BLaER1 treated with 17β-estradiol and CSF1 and Interleukin-3, amounts not matched to agents 10 nM and 100 nM (cell line): ENCODE data around the gene PTPRN2.

Source experiments
- H3K27ac ChIP-seq, 11 experiments: shearing (Covaris generic); formaldehyde crosslinking; 2 replicates each; pipeline ENCODE4 v1.8.1; 2022
- H3K27me3 ChIP-seq, 11 experiments: shearing (Covaris generic); formaldehyde crosslinking; 2 replicates each; pipeline ENCODE4 v1.8.1; 2022
- H3K36me3 ChIP-seq, 11 experiments: shearing (Covaris generic); formaldehyde crosslinking; 2 replicates each; pipeline ENCODE4 v1.8.1; 2022
- H3K4me1 ChIP-seq, 10 experiments: shearing (Covaris generic); formaldehyde crosslinking; 2 replicates each; pipeline ENCODE4 v1.8.1; 2022
- H3K4me2 ChIP-seq, 11 experiments: shearing (Covaris generic); formaldehyde crosslinking; 2 replicates each; pipeline ENCODE4 v1.8.1; 2022
- H3K4me3 ChIP-seq, 10 experiments: shearing (Covaris generic); formaldehyde crosslinking; 2 replicates each; pipeline ENCODE4 v1.8.1; 2022
- H3K9ac ChIP-seq, 11 experiments: shearing (Covaris generic); formaldehyde crosslinking; 2 replicates each; pipeline ENCODE4 v1.8.1; 2022
- H3K9me3 ChIP-seq, 11 experiments: shearing (Covaris generic); formaldehyde crosslinking; replicated peaks in 1 of 11; 2 replicates each; pipeline ENCODE4 v1.8.1; 2022
- H4K20me1 ChIP-seq, 11 experiments: shearing (Covaris generic); formaldehyde crosslinking; 2 replicates each; pipeline ENCODE4 v1.8.1; 2022
- Cebpa-rat ChIP-seq, 11 experiments: shearing (Covaris generic); IDR thresholded peaks; 2 replicates each; pipeline ENCODE4 v1.8.1; 2022

PTPRN2 gene

GRCh38 chr7:157757776-157758467 lies 829.7 kb downstream of the PTPRN2 start:
- no peak overlapping the region for H3K4me2 ChIP-seq
- no peak for TF ChIP-seq Cebpa-rat (IDR thresholded peaks at IDR 0.05)
- peaks cover 0 to 4% (median 3%) of the 10 kb centered on the region in 11 experiments; a peak in 9 of 22 replicates for H3K9me3 ChIP-seq
- no peaks in the 10 kb centered on the region for H3K27me3 ChIP-seq
- no peak overlapping the region for H3K27ac ChIP-seq
- peaks cover 0 to 11% (median 9%) of the 10 kb centered on the region in 10 experiments; a peak in 16 of 20 replicates for H3K4me1 ChIP-seq
- H3K9ac ChIP-seq: no peak overlapping the region
- 0 out of 22 replicates have a peak, but pooled peaks cover 0 to 11% (median 0%) of the 10 kb centered on the region in 11 experiments for H4K20me1 ChIP-seq
- no peaks in the 10 kb centered on the region for H3K36me3 ChIP-seq
- no peak overlapping the region for H3K4me3 ChIP-seq

DNA sequence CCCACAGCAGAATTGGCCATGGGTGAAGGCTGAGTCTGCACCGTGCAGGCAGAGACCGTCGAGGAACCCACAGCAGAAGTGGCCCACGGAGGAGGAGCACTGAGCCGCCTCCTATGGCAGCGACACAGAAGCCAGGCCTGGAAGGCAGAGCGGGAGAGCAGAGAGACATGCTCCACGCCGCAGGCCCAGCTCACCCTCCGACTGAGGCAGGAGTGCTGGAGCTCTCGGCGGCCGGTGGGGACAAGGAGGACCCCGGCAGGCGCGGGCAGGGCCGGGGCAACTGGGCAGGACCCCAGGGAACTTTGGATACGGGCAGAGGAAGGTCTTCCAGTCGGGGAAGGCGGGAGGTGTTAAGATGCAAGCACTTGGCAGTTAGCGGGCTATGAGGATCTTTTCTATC lies 830.4 kb downstream of the PTPRN2 start:
- Histone ChIP-seq H3K4me3 (no peak overlapping the region), H3K36me3 (no peaks in the 10 kb centered on the region), H3K27me3 (no peaks in the 10 kb centered on the region), H3K27ac (no peak overlapping the region), H3K9me3 (no peaks in the 10 kb centered on the region), H3K4me2 (no peak overlapping the region), H3K4me1 (peaks cover 0 to 11% (median 9%) of the 10 kb centered on the region in 10 experiments; a peak in 16 of 20 replicates), H3K9ac (no peak overlapping the region), H4K20me1 (peaks cover 0 to 11% (median 0%) of the 10 kb centered on the region in 11 experiments; a peak in 1 of 22 replicates)
- no peak for TF ChIP-seq Cebpa-rat (IDR thresholded peaks at IDR 0.05)

DNA sequence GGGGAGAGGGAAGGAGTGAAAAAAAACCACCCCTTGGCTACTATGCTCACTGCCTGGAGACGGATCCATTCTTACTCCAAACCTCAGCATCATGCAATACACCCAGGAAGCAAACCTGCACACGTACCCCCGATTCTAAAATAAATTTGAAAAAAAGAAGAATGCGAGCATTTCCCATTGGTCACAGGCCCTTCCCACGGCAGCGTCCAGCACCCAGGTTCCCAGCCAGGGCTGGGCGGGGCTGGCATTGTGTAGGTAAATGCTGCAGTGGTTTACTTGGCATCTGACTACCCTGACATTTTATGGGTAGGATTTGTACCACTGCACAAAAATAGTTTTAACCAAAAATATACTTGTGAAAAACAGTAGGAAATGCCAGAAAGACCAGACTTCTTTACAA lies 831.9 kb downstream of the PTPRN2 start:
- TF ChIP-seq Cebpa-rat (IDR thresholded peaks at IDR 0.05): no peak
- no peaks in the 10 kb centered on the region for H3K9me3 ChIP-seq
- H3K27me3 ChIP-seq: no peaks in the 10 kb centered on the region
- H3K4me2 ChIP-seq: no peak overlapping the region
- H3K9ac ChIP-seq: no peak overlapping the region
- H4K20me1 ChIP-seq: peaks cover 0 to 11% (median 0%) of the 10 kb centered on the region in 11 experiments; a peak in 1 of 22 replicates
- H3K27ac ChIP-seq: no peak overlapping the region
- no peaks in the 10 kb centered on the region for H3K36me3 ChIP-seq
- no peak overlapping the region for H3K4me3 ChIP-seq
- H3K4me1 ChIP-seq: peaks cover 0 to 12% (median 9%) of the 10 kb centered on the region in 10 experiments; a peak in 16 of 20 replicates

- peaks cover 0 to 14% (median 9%) of the 10 kb centered on the region in 10 experiments; a peak in 11 of 20 replicates for H3K4me1 ChIP-seq
- no peaks in the 10 kb centered on the region for H3K9me3 ChIP-seq
- no peaks in the 10 kb centered on the region for H3K36me3 ChIP-seq
- H3K4me3 ChIP-seq: no peak overlapping the region
- no peaks in the 10 kb centered on the region for H3K27me3 ChIP-seq
- no peak overlapping the region for H3K4me2 ChIP-seq
- H3K9ac ChIP-seq: no peak overlapping the region
- peaks cover 0 to 11% (median 0%) of the 10 kb centered on the region in 11 experiments; a peak in 1 of 22 replicates for H4K20me1 ChIP-seq
- no peak for TF ChIP-seq Cebpa-rat (IDR thresholded peaks at IDR 0.05)
- H3K27ac ChIP-seq: no peak overlapping the region
Observed at GRCh38 chr7:157754416-157754790, 833.2 kb downstream of the PTPRN2 start.

- H3K27me3 ChIP-seq: no peaks in the 10 kb centered on the region
- H3K4me3 ChIP-seq: no peak overlapping the region
- H3K9me3 ChIP-seq: no peaks in the 10 kb centered on the region
- peaks cover 0 to 11% (median 0%) of the 10 kb centered on the region in 11 experiments; a peak in 1 of 22 replicates for H4K20me1 ChIP-seq
- H3K36me3 ChIP-seq: no peaks in the 10 kb centered on the region
- no peak overlapping the region for H3K4me2 ChIP-seq
- H3K27ac ChIP-seq: no peak overlapping the region
- H3K4me1 ChIP-seq: peaks cover 0 to 14% (median 9%) of the 10 kb centered on the region in 10 experiments; a peak in 11 of 20 replicates
- no peak for TF ChIP-seq Cebpa-rat (IDR thresholded peaks at IDR 0.05)
- H3K9ac ChIP-seq: no peak overlapping the region
Observed at GRCh38 chr7:157753713-157754415, 833.8 kb downstream of the PTPRN2 start.

GRCh38 chr7:157752832-157753291 lies 834.8 kb downstream of the PTPRN2 start:
- Histone ChIP-seq H3K4me3 (no peak overlapping the region), H3K27ac (no peak overlapping the region), H3K4me1 (peaks cover 0 to 14% (median 9%) of the 10 kb centered on the region in 10 experiments; a peak in 11 of 20 replicates), H3K27me3 (no peaks in the 10 kb centered on the region), H3K9me3 (no peaks in the 10 kb centered on the region), H4K20me1 (peaks cover 0 to 11% (median 0%) of the 10 kb centered on the region in 11 experiments; a peak in 1 of 22 replicates), H3K9ac (no peak overlapping the region), H3K4me2 (no peak overlapping the region), H3K36me3 (no peaks in the 10 kb centered on the region)
- TF ChIP-seq Cebpa-rat (IDR thresholded peaks at IDR 0.05): no peak

GRCh38 chr7:157751951-157752673 lies 835.5 kb downstream of the PTPRN2 start:
- TF ChIP-seq Cebpa-rat (IDR thresholded peaks at IDR 0.05): no peak
- Histone ChIP-seq H3K27ac (no peak overlapping the region), H3K4me2 (no peak overlapping the region), H3K4me1 (peaks cover 0 to 14% (median 9%) of the 10 kb centered on the region in 10 experiments; a peak in 11 of 20 replicates), H3K27me3 (no peaks in the 10 kb centered on the region), H3K36me3 (no peaks in the 10 kb centered on the region), H4K20me1 (peaks cover 0 to 11% (median 0%) of the 10 kb centered on the region in 11 experiments; a peak in 1 of 22 replicates), H3K9ac (no peak overlapping the region), H3K4me3 (no peak overlapping the region), H3K9me3 (no peaks in the 10 kb centered on the region)

GRCh38 chr7:157751406-157751805 lies 836.2 kb downstream of the PTPRN2 start:
- TF ChIP-seq Cebpa-rat (IDR thresholded peaks at IDR 0.05): no peak
- Histone ChIP-seq H3K4me1 (peaks cover 0 to 14% (median 9%) of the 10 kb centered on the region in 10 experiments; a peak in 11 of 20 replicates), H3K4me2 (no peak overlapping the region), H3K27ac (no peak overlapping the region), H3K9me3 (no peaks in the 10 kb centered on the region), H3K9ac (no peak overlapping the region), H4K20me1 (peaks cover 0 to 11% (median 0%) of the 10 kb centered on the region in 11 experiments; a peak in 1 of 22 replicates), H3K4me3 (no peak overlapping the region), H3K27me3 (no peaks in the 10 kb centered on the region), H3K36me3 (no peaks in the 10 kb centered on the region)
